ENCODE results near the gene RPL37A.

DNA sequence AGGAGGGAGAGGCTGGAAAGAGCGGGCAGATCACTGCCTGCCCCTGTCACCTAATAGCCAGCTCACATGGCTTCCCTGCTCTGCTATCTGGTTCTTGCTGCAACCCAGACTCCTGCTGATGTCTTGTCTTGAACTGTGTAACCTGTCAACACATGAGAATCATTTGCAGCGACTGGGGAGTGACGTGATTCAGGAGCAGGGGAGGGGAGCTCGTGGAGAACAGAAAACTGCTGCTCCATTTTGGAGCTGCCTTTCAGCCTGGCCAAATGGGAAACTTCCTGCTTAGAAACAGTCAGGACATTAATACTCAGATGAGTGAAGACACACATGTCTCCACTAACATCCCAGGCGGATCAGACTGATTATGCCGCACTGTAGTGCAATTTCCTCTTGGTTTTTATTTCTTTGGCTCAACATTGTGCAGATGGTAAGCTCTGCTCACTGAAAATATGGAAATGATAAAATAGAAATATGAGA lies 38.1 kb downstream of the RPL37A start:
- TF ChIP-seq, protein P1, sequence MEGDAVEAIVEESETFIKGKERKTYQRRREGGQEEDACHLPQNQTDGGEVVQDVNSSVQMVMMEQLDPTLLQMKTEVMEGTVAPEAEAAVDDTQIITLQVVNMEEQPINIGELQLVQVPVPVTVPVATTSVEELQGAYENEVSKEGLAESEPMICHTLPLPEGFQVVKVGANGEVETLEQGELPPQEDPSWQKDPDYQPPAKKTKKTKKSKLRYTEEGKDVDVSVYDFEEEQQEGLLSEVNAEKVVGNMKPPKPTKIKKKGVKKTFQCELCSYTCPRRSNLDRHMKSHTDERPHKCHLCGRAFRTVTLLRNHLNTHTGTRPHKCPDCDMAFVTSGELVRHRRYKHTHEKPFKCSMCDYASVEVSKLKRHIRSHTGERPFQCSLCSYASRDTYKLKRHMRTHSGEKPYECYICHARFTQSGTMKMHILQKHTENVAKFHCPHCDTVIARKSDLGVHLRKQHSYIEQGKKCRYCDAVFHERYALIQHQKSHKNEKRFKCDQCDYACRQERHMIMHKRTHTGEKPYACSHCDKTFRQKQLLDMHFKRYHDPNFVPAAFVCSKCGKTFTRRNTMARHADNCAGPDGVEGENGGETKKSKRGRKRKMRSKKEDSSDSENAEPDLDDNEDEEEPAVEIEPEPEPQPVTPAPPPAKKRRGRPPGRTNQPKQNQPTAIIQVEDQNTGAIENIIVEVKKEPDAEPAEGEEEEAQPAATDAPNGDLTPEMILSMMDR (IDR thresholded peaks at IDR 0.05 in 8 of 11, conservative IDR thresholded peaks at IDR 0.05 in 3 of 11): no peak
- TF ChIP-seq POLR2A (IDR thresholded peaks at IDR 0.05): no peak

Measured in spleen (tissue), 7 donors.